K562 treated with DMSO at 1 percent for 24 hours (cell line): ENCODE results near the gene SPRYD7. TPM values are rescaled to one million over a fixed set of nuclear protein-coding genes. Genes with fewer than 3 reads are reported as not detected.

Experiments
- total RNA-seq: library from RNA; unstranded; fragments of 300-600 nt; gene quantifications from 2 replicates; pipeline ENCODE4 v1.2.3, GENCODE V29; 2022; ENCODE audit warnings: low read depth; ENCODE audit not compliant: insufficient read depth

SPRYD7 gene
- total RNA-seq, result 4.7 and 5.2 TPM in 2 replicates

GRCh38 chr13:49936075-49936967 is at the start of gene SPRYD7:
SPRYD7 (minus strand) TSS chr13:49936340; CDS start chr13:49936235, 105 bp downstream.

Other genes with a start within 250 kb of the SPRYD7 start
- 24.2 and 25.7 TPM in 2 replicates for gene EBPL, start 244.9 kb downstream of the SPRYD7 start, total RNA-seq
- gene KPNA3, start 143.7 kb downstream of the SPRYD7 start, total RNA-seq, result 7.6 and 9.4 TPM in 2 replicates
- gene TRIM13, start 60.7 kb upstream of the SPRYD7 start, total RNA-seq, result 12.1 and 13.3 TPM in 2 replicates
- gene KCNRG, start 79.1 kb upstream of the SPRYD7 start, total RNA-seq, result not detected in 2 replicates